ENCODE data around the gene GFAP.

GFAP gene

GRCh38 chr17:44862278-44862914 lies 52.9 kb downstream of the GFAP start:
- no peak for DNase-seq (ENCODE audit: low read depth)

- DNase-seq (ENCODE audit: low read depth): no peak
These were observed 55.6 kb downstream of the GFAP start for GRCh38 chr17:44859701-44860100.

GRCh38 chr17:44854192-44854591 lies 61.1 kb downstream of the GFAP start:
- no peak for DNase-seq (ENCODE audit: low read depth)
